ENCODE measurements around the gene HIPK2. TPM values are rescaled to one million over a fixed set of nuclear protein-coding genes. Genes with fewer than 3 reads are reported as not detected.

HIPK2 gene
- total and polyA plus RNA-seq, 2 of the 4 experiments (the other 2 are of a cell fraction) = 22.0 to 27.1 TPM

GRCh38 chr7:139811066-139811465 lies 33.3 kb upstream of the HIPK2 start:
- dilution Hi-C loops (cut with HindIII; ENCODE audit: low sequenced_read_pairs, unreplicated experiment) = no loop called here
- WGBS, 2 experiments (ENCODE audit: extremely low coverage in 2 of 2, insufficient read length in 1 of 2) = no CpG with 5 or more reads among the region's 2 CpGs

More at GRCh38 chr7:139811066-139811465, 33.3 kb upstream of the HIPK2 start:
- Histone ChIP-seq H3K79me1 (ENCODE audit: low read depth in 1 of 2, low read length in 2 of 2) (no peaks in the 10 kb centered on the region), H3K14ac (replicated peaks; ENCODE audit: low read depth, low read length) (no peak overlapping the region), H2BK120ac (ENCODE audit: low read depth, low read length) (peak overlapping the region; percentile 26; the same call in 1 of the 2 replicates), H3K56ac (ENCODE audit: extremely low read depth, insufficient read depth, low read length) (no peak overlapping the region), H4K8ac (ENCODE audit: low read depth in 2 of 2, low read length in 2 of 2) (0 out of 4 replicates have a peak overlapping the region, but pooled peaks of 1 of the 2 experiments have one; percentile 14), H3K36me3 (ENCODE audit: control insufficient read depth, insufficient read depth, low read length) (no peaks in the 10 kb centered on the region), H2AK9ac (replicated peaks; ENCODE audit: low read depth, low read length, poor library complexity) (no peak overlapping the region), H4K5ac (ENCODE audit: low read depth, low read length) (peak overlapping the region; percentile 3), H2AK5ac (ENCODE audit: low read depth, low read length) (no peak overlapping the region), H3K23ac (ENCODE audit: low read depth, low read length) (no peak overlapping the region; the same call in 1 of the 2 replicates), H2AFZ (replicated peaks; ENCODE audit: low read length, poor library complexity) (no peak overlapping the region), H4K91ac (ENCODE audit: insufficient read depth, low read depth, low read length) (no peak overlapping the region), H3K27ac (ENCODE audit: insufficient read depth, low read length) (peak overlapping the region; percentile 4; the same call in 1 of the 2 replicates), H3K18ac (ENCODE audit: low read depth, low read length) (peak overlapping the region; percentile 83), H3K4me3 (ENCODE audit: insufficient read depth, low read depth, low read length) (no peak overlapping the region), H2BK20ac (ENCODE audit: low read depth, low read length) (peak overlapping the region; percentile 61; the same call in 1 of the 2 replicates), H3K4me1 (ENCODE audit: control insufficient read depth, insufficient read depth, low read length) (peaks cover 9% of the 10 kb centered on the region), H3K27me3 (ENCODE audit: control insufficient read depth, insufficient read depth, low read length) (no peaks in the 10 kb centered on the region; the same call in 1 of the 2 replicates), H2BK15ac (ENCODE audit: low read depth, low read length) (no peak overlapping the region), H3K4me2 (ENCODE audit: low read depth, low read length) (no peak overlapping the region; the same call in 1 of the 2 replicates), H2BK5ac (ENCODE audit: low read depth, low read length, poor library complexity, severe bottlenecking) (no peak overlapping the region), H4K20me1 (ENCODE audit: insufficient read depth, low read length) (no peaks in the 10 kb centered on the region), H3K9ac (ENCODE audit: low read depth, low read length) (no peak overlapping the region), H3K9me3 (ENCODE audit: control insufficient read depth, insufficient read depth, low read length) (peaks cover 4% of the 10 kb centered on the region; the same call in 1 of the 2 replicates), H3K9me1 (ENCODE audit: insufficient read depth, low read length) (0 out of 2 replicates have a peak, but pooled peaks cover 6% of the 10 kb centered on the region), H3K4ac (ENCODE audit: low read depth, low read length) (peak overlapping the region; percentile 13; the same call in 1 of the 2 replicates)
- DNase-seq (peak; percentile 69), ATAC-seq (ENCODE audit: low read depth) (peak; percentile 64; the same call in 1 of the 2 replicates)
- no TSS peak for BruUV-seq (replicated peaks)
- intact Hi-C loops (cut with micrococcal nuclease) (no loop called here), in situ Hi-C loops (cut with MboI; ENCODE audit: low sequenced_read_pairs) (no loop called here)
- TF ChIP-seq USF2 (IDR thresholded peaks at IDR 0.05; ENCODE audit: low read depth, low read length) (no peak), CEBPB (IDR thresholded peaks at IDR 0.05; ENCODE audit: low read depth, low read length) (peak; percentile 58; the same call in 1 of the 2 replicates)
- ChIA-PET POLR2A (ENCODE audit: unreplicated experiment) (no interaction called here), CTCF (interaction anchor here (1.1 to 1.5 kb wide), 4 partner anchors 19 to 190 kb away, joined by 3 to 4 read pairs (median 3); no protein-coding TSS in a partner anchor)

All from IMR-90 (cell line).